ENCODE results near the gene YBEY. TPM values are rescaled to one million over a fixed set of nuclear protein-coding genes. Genes with fewer than 3 reads are reported as not detected.

YBEY gene
- total and polyA plus RNA-seq, 2 donors (not counting 3 experiments of a cell fraction or from before 2014, with no cell fraction given), result 6.1 to 15.3 TPM

- Histone ChIP-seq H3K9me1 (replicated peaks; ENCODE audit: control insufficient read depth, extremely low read depth, insufficient read depth, low read length) (no peaks in the 10 kb centered on the region), H3K36me3 (ENCODE audit: control insufficient read depth in 2 of 2, extremely low read depth in 1 of 2, insufficient read depth in 2 of 2, low read length in 2 of 2) (no peaks in the 10 kb centered on the region), H3K27ac (ENCODE audit: insufficient read depth, low read depth, low read length) (no peak overlapping the region), H2AFZ (ENCODE audit: low read depth, low read length) (no peak overlapping the region), H3K9me3 (replicated peaks; ENCODE audit: control insufficient read depth, insufficient read depth, low read length) (no peaks in the 10 kb centered on the region), H3K4me2 (ENCODE audit: insufficient read depth, low read length) (no peak overlapping the region), H3K9ac (replicated peaks; ENCODE audit: extremely low read depth, insufficient read depth, low read length) (no peak overlapping the region), H3K4me3 (replicated peaks in 1 of 3; ENCODE audit: insufficient read depth in 1 of 3, low read depth in 1 of 3, low read length in 3 of 3) (no peak overlapping the region), H3K4me1 (ENCODE audit: control insufficient read depth, extremely low read depth, insufficient read depth, low read length) (no peaks in the 10 kb centered on the region), H3K27me3 (ENCODE audit: control insufficient read depth in 2 of 2, insufficient read depth in 2 of 2, low read length in 2 of 2) (no peaks in the 10 kb centered on the region), H3K79me2 (ENCODE audit: control insufficient read depth, insufficient read depth, low read length) (no peaks in the 10 kb centered on the region), H4K20me1 (replicated peaks; ENCODE audit: control insufficient read depth, extremely low read depth, insufficient read depth, low read length) (no peaks in the 10 kb centered on the region)
- TF ChIP-seq GATA2 (IDR thresholded peaks at IDR 0.05; ENCODE audit: insufficient read depth, insufficient read length, low read depth, low read length) (no peak), FOS (IDR thresholded peaks at IDR 0.05; ENCODE audit: borderline replicate concordance, insufficient read depth, low read length) (no peak), EZH2 (IDR thresholded peaks at IDR 0.05; ENCODE audit: borderline replicate concordance, low read depth, low read length, severe bottlenecking) (no peak), JUN (IDR thresholded peaks at IDR 0.05; ENCODE audit: borderline replicate concordance, insufficient read depth, insufficient read length, low read depth) (no peak), POLR2AphosphoS5 (IDR thresholded peaks at IDR 0.05; ENCODE audit: insufficient read depth, low read depth, low read length) (no peak), CTCF (IDR thresholded peaks at IDR 0.05; ENCODE audit: extremely low read depth in 1 of 2, insufficient read depth in 1 of 2, low read depth in 1 of 2, low read length in 2 of 2) (no peak), POLR2A (IDR thresholded peaks at IDR 0.05; ENCODE audit: low read depth, low read length) (no peak), MAX (IDR thresholded peaks at IDR 0.05; ENCODE audit: insufficient read depth, insufficient read length) (no peak), MYC (IDR thresholded peaks at IDR 0.05; ENCODE audit: low read depth, low read length) (no peak)
- intact Hi-C loops (cut with micrococcal nuclease), result no loop called here
- no peak for DNase-seq (ENCODE audit: low read depth, low spot score)
- BruUV-seq (replicated peaks), result no TSS peak
- no peak for FAIRE-seq
- dilution Hi-C loops (cut with MboI; ENCODE audit: extremely low pct_ligation_motif_present, low sequenced_read_pairs), result no loop called here
- POLR2A ChIA-PET, result interaction anchor here (0.5 kb wide), 1 partner anchor 110 kb away, joined by 5 read pairs; no protein-coding TSS in a partner anchor
- CTCF ChIA-PET, result interaction anchor here (0.8 to 1.1 kb wide), 3 partner anchors 10 to 27 kb away, joined by 3 read pairs; partner anchors contain the start of genes C21orf58, MCM3AP and YBEY
These were observed 26.8 kb downstream of the YBEY start for GRCh38 chr21:46312949-46313348.
